ENCODE results near the gene ROM1.

ROM1 gene

DNA sequence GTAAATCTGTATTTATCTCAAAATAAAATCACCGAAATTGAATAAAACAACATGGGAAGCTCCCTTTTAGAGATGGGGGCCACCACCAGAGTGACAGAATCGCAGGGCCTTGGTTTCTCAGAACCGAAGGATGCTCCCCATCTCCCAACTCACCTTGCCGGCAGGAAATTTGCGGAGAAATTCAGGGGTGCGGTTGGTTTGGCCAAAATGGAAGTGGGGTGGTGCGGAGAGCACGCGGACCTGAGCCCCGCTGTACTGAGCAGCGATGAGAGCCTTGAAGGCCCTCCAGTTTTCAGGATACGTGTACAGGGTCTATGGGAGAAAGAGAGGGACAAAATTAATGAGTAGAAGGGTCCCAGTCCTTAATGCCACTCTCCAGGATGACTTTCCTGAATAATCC is 40.6 kb upstream of the ROM1 start:
- TF ChIP-seq, protein P1, sequence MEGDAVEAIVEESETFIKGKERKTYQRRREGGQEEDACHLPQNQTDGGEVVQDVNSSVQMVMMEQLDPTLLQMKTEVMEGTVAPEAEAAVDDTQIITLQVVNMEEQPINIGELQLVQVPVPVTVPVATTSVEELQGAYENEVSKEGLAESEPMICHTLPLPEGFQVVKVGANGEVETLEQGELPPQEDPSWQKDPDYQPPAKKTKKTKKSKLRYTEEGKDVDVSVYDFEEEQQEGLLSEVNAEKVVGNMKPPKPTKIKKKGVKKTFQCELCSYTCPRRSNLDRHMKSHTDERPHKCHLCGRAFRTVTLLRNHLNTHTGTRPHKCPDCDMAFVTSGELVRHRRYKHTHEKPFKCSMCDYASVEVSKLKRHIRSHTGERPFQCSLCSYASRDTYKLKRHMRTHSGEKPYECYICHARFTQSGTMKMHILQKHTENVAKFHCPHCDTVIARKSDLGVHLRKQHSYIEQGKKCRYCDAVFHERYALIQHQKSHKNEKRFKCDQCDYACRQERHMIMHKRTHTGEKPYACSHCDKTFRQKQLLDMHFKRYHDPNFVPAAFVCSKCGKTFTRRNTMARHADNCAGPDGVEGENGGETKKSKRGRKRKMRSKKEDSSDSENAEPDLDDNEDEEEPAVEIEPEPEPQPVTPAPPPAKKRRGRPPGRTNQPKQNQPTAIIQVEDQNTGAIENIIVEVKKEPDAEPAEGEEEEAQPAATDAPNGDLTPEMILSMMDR (IDR thresholded peaks at IDR 0.05; ENCODE audit: low read length, missing control alignments), result no peak
- peak overlapping the region; percentile 99 for H3K4me3 ChIP-seq (replicated peaks; ENCODE audit: low read depth, low read length)
- no peak for DNase-seq (ENCODE audit: low read depth)

DNA sequence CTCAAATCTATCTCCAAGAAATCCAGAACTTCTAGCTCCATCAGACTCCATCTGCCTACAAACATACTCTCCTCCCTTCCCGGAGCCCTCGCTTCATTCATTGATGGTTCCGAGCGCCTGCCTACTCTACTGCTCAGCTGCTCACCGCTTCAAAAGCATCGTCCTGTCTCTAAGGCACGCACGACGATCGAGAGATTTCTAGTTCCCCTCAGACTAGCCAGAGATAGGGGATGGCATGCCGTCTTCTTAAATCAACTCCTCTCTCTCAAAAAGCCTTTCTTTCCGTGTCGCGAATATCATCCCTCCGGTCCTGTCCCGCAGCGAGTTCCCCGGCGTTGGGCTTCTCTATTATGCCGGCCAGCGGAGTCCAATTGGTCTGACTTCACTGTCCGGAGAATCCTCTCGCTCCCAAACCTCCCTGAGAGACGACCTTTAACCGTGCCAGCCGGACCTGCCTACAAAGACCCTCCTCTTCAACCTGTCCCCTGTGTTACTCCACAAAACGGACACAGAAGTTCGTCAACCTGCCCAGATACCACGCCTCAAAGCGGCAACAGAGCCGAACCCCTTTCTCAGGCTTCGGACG is 40.0 kb upstream of the ROM1 start:
- TF ChIP-seq, protein P1 (IDR thresholded peaks at IDR 0.05; ENCODE audit: low read length, missing control alignments), result no peak
- peak; percentile 23 for DNase-seq (ENCODE audit: low read depth)
- H3K4me3 ChIP-seq (replicated peaks; ENCODE audit: low read depth, low read length), result peak overlapping the region; percentile 99

DNA sequence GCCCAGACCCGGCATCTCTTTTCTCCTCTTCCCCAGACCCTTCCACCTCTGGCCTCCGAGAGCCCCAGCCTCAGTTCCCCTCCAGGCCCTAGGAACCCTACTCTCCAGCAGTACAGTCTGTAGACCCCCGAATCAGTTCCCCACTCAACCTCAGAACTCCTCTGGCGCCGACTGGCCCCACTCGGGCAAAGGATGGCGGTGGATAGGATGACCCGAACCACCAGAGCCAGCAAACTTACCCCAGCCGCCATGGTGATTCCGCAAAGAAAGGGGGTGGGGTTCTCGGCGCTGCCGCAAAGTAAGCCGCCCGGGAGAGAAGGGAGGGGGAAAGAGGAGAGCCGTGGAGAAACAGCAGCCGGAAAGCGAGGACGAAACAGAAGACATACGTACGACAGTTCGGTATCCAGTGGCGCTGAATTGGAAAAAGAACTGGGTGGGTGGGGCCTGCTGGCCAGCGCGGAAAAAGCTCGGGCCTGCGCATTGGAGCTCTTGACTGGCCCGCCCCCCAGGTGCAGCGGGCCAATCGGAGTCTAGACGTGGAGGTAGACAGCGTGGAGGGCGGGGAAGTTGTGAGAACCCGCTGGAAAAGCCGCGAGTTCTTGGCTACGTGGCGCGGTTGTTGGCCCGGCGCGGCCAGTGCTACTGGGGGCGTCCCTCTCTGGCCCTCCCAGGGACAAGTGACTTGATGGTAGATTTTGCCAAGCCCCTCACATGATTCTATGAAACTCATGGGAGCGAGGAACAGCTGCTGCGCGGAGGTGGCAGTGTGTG is 39.3 kb upstream of the ROM1 start, which contains the start of gene EEF1G:
Gene EEF1G (minus strand): TSS at position 300 of the 771 bp plus-strand sequence. CDS start 49 bp downstream, at position 251.
- TF ChIP-seq, protein P1 (IDR thresholded peaks at IDR 0.05; ENCODE audit: low read length, missing control alignments), result no peak
- peak; percentile 100 for DNase-seq (ENCODE audit: low read depth)
- peak within 1 kb of the TSS; percentile 99 for H3K4me3 ChIP-seq (replicated peaks; ENCODE audit: low read depth, low read length)

DNA sequence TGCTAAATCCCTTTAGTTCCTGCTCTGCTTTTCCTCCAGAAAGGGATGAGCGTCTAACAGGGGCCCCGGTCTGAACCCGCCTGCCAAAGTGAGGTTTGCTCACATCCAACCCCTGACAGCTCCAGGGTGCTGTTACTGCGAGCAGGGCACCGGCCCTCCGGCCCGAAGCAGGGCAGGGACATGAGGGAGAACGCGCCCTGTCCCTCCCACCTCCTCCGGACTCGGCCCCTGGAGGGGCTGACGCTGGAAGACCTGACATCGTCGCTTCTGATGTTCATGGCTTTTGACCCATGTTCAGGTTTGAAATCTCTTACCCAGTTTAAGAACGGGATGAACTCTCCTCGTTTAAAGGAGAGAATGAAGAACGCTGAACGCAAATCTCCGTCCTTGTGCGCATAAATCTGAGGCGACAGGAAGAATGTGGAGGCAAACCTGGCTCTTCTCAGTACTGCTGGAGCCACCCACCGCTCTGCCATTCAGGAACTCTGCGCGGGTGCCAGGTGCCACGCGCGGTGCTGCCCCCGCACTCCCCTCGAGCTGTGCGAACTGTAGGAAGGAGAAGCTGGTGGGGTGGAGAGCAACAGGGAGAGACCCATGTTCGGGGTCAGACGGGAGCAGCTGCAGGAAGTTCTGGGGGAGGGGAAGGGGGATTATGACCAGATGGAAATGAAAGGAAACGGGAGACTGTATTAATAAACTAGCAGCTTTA is 38.5 kb upstream of the ROM1 start:
- TF ChIP-seq, protein P1 (IDR thresholded peaks at IDR 0.05; ENCODE audit: low read length, missing control alignments), result no peak
- DNase-seq (ENCODE audit: low read depth), result peak; percentile 25
- H3K4me3 ChIP-seq (replicated peaks; ENCODE audit: low read depth, low read length), result peak overlapping the region; percentile 65

DNA sequence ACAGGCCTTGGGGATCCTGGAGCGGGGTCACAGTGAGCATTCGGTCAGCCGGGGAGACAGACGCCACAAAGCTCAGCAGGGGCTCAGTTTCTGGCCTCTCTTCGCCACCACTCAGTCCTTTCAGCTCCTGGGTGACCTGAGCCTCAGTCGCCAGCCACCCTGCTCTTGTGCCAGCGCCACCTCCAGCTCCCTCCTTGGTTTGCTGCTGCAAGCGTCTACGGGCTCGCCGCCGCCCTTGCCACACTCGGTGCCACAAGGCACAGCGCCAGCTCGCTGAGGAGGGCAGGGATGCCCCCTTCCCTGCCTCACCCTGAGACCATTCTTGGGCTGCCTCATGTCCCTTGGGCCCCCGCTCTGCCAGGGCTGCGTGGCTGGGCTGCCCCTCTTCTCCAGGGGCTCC is 37.9 kb upstream of the ROM1 start:
- TF ChIP-seq, protein P1 (IDR thresholded peaks at IDR 0.05; ENCODE audit: low read length, missing control alignments), result no peak
- no peak for DNase-seq (ENCODE audit: low read depth)
- peak overlapping the region; percentile 65 for H3K4me3 ChIP-seq (replicated peaks; ENCODE audit: low read depth, low read length)

DNA sequence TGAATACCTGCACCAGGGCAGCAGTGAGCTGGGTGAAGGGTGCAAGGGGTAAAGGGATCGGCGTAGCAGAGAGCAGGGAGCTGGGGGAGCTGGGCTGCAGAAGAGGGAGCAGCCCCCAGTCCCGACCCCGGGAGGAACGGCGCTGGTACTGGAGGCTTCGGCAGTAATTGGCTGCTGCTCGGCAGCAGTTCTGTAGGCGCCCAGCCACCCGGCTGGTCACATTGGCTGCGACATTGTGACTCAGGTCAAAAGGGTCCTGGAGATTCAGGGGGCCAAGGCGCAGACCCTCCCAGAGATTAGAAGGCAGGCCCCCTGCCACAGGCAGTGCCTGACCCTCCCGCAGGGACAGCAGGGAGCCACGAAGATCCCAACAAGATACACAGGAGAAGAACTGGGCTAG is 37.2 kb upstream of the ROM1 start:
- TF ChIP-seq, protein P1 (IDR thresholded peaks at IDR 0.05; ENCODE audit: low read length, missing control alignments), result no peak
- DNase-seq (ENCODE audit: low read depth), result no peak
- no peak overlapping the region for H3K4me3 ChIP-seq (replicated peaks; ENCODE audit: low read depth, low read length)

Measured in fibroblast of pulmonary artery (primary cell).